HUES64 (cell line): Measurements from ENCODE around the gene ARID3A.
A peak's percentile ranks its signal among the peaks of the same experiment; 100 is the strongest.

Experiments used
- H3K27ac ChIP-seq: 2 replicates; pipeline ENCODE4 v1.7.0; 2013; ENCODE audit warnings: low read depth, low read length, inconsistent platforms
- H3K27me3 ChIP-seq: 2 replicates; pipeline ENCODE4 v1.6.1; 2013; ENCODE audit warnings: mild to moderate bottlenecking, low read length; ENCODE audit not compliant: insufficient read depth
- H3K36me3 ChIP-seq: 2 replicates; pipeline ENCODE4 v1.6.1; 2013; ENCODE audit warnings: mild to moderate bottlenecking, low read length; ENCODE audit not compliant: insufficient read depth
- H3K4me1 ChIP-seq: 2 replicates; pipeline ENCODE4 v1.6.1; 2013; ENCODE audit warnings: mild to moderate bottlenecking, low read length, moderate library complexity; ENCODE audit not compliant: insufficient read depth
- H3K4me3 ChIP-seq: 2 replicates; pipeline ENCODE4 v1.5.1; 2013; ENCODE audit warnings: mild to moderate bottlenecking, low read length, moderate library complexity
- H3K9ac ChIP-seq: 2 replicates; pipeline ENCODE4 v1.6.1; 2013; ENCODE audit warnings: mild to moderate bottlenecking, low read depth, low read length
- H3K9me3 ChIP-seq: 2 replicates; pipeline ENCODE4 v1.6.1; 2013; ENCODE audit warnings: low read depth, low read length; ENCODE audit not compliant: insufficient read depth
- WGBS: fragments of 150-250, 120-280 bp; methylation state at CpG from one replicate; pipeline ENCODE4 v1.1.7; 2013; ENCODE audit warnings: missing lambda C conversion rate; 5-methylcytosine and 5-hydroxymethylcytosine counted together

The ARID3A gene

GRCh38 chr19:996051-996838 lies 70.4 kb downstream of the ARID3A start:
- no peak overlapping the region for H3K27ac ChIP-seq
- H3K4me3 ChIP-seq = peak overlapping the region; percentile 6; the same call in 1 of the 2 replicates
- peaks cover 19% of the 10 kb centered on the region for H3K36me3 ChIP-seq
- no peaks in the 10 kb centered on the region for H3K9me3 ChIP-seq
- no peaks in the 10 kb centered on the region for H3K4me1 ChIP-seq
- H3K27me3 ChIP-seq = peaks cover 33% of the 10 kb centered on the region
- no peak overlapping the region for H3K9ac ChIP-seq
- WGBS = 33% methylated on average over 64 of the region's 64 CpGs

- H3K27me3 ChIP-seq = peaks cover 37% of the 10 kb centered on the region
- 59% methylated on average over 6 of the region's 6 CpGs for WGBS
Measured at GRCh38 chr19:998064-998463, 72.2 kb downstream of the ARID3A start.

GRCh38 chr19:999379-999719 lies 73.5 kb downstream of the ARID3A start:
- H3K4me3 ChIP-seq = no peak overlapping the region
- no peak overlapping the region for H3K9ac ChIP-seq
- H3K4me1 ChIP-seq = no peaks in the 10 kb centered on the region
- no peaks in the 10 kb centered on the region for H3K9me3 ChIP-seq
- peaks cover 2% of the 10 kb centered on the region; the same call in 1 of the 2 replicates for H3K36me3 ChIP-seq
- peaks cover 37% of the 10 kb centered on the region for H3K27me3 ChIP-seq
- H3K27ac ChIP-seq = no peak overlapping the region
- WGBS = 65% methylated on average over 3 of the region's 3 CpGs

More at GRCh38 chr19:998064-998463, 72.2 kb downstream of the ARID3A start:
- Histone ChIP-seq H3K27ac (no peak overlapping the region), H3K36me3 (peaks cover 10% of the 10 kb centered on the region; the same call in 1 of the 2 replicates), H3K4me1 (no peaks in the 10 kb centered on the region), H3K4me3 (no peak overlapping the region), H3K9ac (no peak overlapping the region), H3K9me3 (no peaks in the 10 kb centered on the region)

- Histone ChIP-seq H3K36me3 (no peaks in the 10 kb centered on the region), H3K4me3 (peak within 1 kb of the TSS; percentile 57), H3K4me1 (no peaks in the 10 kb centered on the region), H3K9me3 (no peaks in the 10 kb centered on the region), H3K27me3 (peaks cover 37% of the 10 kb centered on the region), H3K9ac (no peak within 1 kb of the TSS), H3K27ac (no peak within 1 kb of the TSS)
- WGBS = 4% methylated on average over 43 of the region's 43 CpGs
Measured at GRCh38 chr19:1000095-1000494, 74.3 kb downstream of the ARID3A start, which contains the start of gene GRIN3B. Gene GRIN3B (plus strand): TSS chr19:1000419. CDS start chr19:1000438, 19 bp downstream.

GRCh38 chr19:1000591-1001537 lies 75.0 kb downstream of the ARID3A start:
- peaks cover 37% of the 10 kb centered on the region for H3K27me3 ChIP-seq
- WGBS = 9% methylated on average over 73 of the region's 73 CpGs

GRCh38 chr19:1001538-1002166 lies 75.8 kb downstream of the ARID3A start:
- 16% methylated on average over 19 of the region's 20 CpGs for WGBS
- H3K4me1 ChIP-seq = no peaks in the 10 kb centered on the region
- no peak overlapping the region for H3K4me3 ChIP-seq

More at GRCh38 chr19:1000591-1001537, 75.0 kb downstream of the ARID3A start:
- Histone ChIP-seq H3K4me3 (peak overlapping the region; percentile 42), H3K36me3 (no peaks in the 10 kb centered on the region), H3K9me3 (no peaks in the 10 kb centered on the region), H3K27ac (no peak overlapping the region), H3K9ac (no peak overlapping the region), H3K4me1 (no peaks in the 10 kb centered on the region)

GRCh38 chr19:1002600-1002999 lies 76.8 kb downstream of the ARID3A start:
- H3K27ac ChIP-seq = no peak overlapping the region
- H3K36me3 ChIP-seq = no peaks in the 10 kb centered on the region
- no peaks in the 10 kb centered on the region for H3K4me1 ChIP-seq
- 78% methylated on average over 4 of the region's 4 CpGs for WGBS
- H3K4me3 ChIP-seq = no peak overlapping the region
- H3K9ac ChIP-seq = no peak overlapping the region
- peaks cover 36% of the 10 kb centered on the region for H3K27me3 ChIP-seq
- no peaks in the 10 kb centered on the region for H3K9me3 ChIP-seq

More at GRCh38 chr19:1001538-1002166, 75.8 kb downstream of the ARID3A start:
- peaks cover 37% of the 10 kb centered on the region for H3K27me3 ChIP-seq
- no peaks in the 10 kb centered on the region for H3K36me3 ChIP-seq
- H3K9ac ChIP-seq = no peak overlapping the region
- no peak overlapping the region for H3K27ac ChIP-seq
- H3K9me3 ChIP-seq = no peaks in the 10 kb centered on the region

- no peak overlapping the region for H3K4me3 ChIP-seq
- H3K9me3 ChIP-seq = no peaks in the 10 kb centered on the region
- H3K4me1 ChIP-seq = no peaks in the 10 kb centered on the region
- WGBS = 93% methylated on average over 37 of the region's 37 CpGs
- H3K27me3 ChIP-seq = peaks cover 29% of the 10 kb centered on the region
- H3K36me3 ChIP-seq = no peaks in the 10 kb centered on the region
- no peak overlapping the region for H3K9ac ChIP-seq
- H3K27ac ChIP-seq = no peak overlapping the region
Measured at GRCh38 chr19:1003283-1003682, 77.4 kb downstream of the ARID3A start.

GRCh38 chr19:1004204-1004802 lies 78.5 kb downstream of the ARID3A start:
- Histone ChIP-seq H3K27me3 (peaks cover 19% of the 10 kb centered on the region), H3K9ac (no peak overlapping the region), H3K4me3 (no peak overlapping the region), H3K4me1 (no peaks in the 10 kb centered on the region), H3K9me3 (no peaks in the 10 kb centered on the region), H3K27ac (no peak overlapping the region), H3K36me3 (no peaks in the 10 kb centered on the region)
- WGBS = 87% methylated on average over 32 of the region's 32 CpGs

GRCh38 chr19:1004803-1005664 lies 79.2 kb downstream of the ARID3A start:
- 93% methylated on average over 66 of the region's 70 CpGs for WGBS
- H3K9me3 ChIP-seq = no peaks in the 10 kb centered on the region
- H3K4me1 ChIP-seq = no peaks in the 10 kb centered on the region
- no peak overlapping the region for H3K27ac ChIP-seq
- H3K4me3 ChIP-seq = no peak overlapping the region
- peaks cover 2% of the 10 kb centered on the region; the same call in 1 of the 2 replicates for H3K36me3 ChIP-seq
- H3K9ac ChIP-seq = no peak overlapping the region
- H3K27me3 ChIP-seq = peaks cover 15% of the 10 kb centered on the region
